Activated CD8-positive, alpha-beta T cell treated with anti-CD3 and anti-CD28 coated beads for 36 hours (primary cell): Measurements from ENCODE around the gene TCF25. TPM values are rescaled to one million over a fixed set of nuclear protein-coding genes. Genes with fewer than 3 reads are reported as not detected.

Source experiments
- ATAC-seq: fragments of 200-7000 bp; cut with Tn5 transposase; one replicate; pipeline ENCODE4 v1.10.0; 2021; ENCODE audit warnings: mild to moderate bottlenecking, moderate library complexity
- CTCF ChIA-PET: fragments of 350-600 bp; sonication (Branson Sonifier 250); formaldehyde crosslinking; loops from one replicate; lab custom pipeline; 2021; ENCODE audit warnings: antibody characterized with exemption; lab: Charles Lee
- POLR2A ChIA-PET: fragments of 350-600 bp; sonication (Branson Sonifier 250); formaldehyde crosslinking; loops from one replicate; lab custom pipeline; 2021; ENCODE audit warnings: antibody characterized with exemption; lab: Charles Lee
- DNase-seq: peaks from one replicate; pipeline ENCODE4 v3.0.0-alpha.2; 2020
- H3K27ac Mint-ChIP-seq: one replicate; pipeline ENCODE4 v1.8.0; 2021; ENCODE audit warnings: mild to moderate bottlenecking, mixed read lengths
- H3K27me3 Mint-ChIP-seq: one replicate; pipeline ENCODE4 v1.8.0; 2021; ENCODE audit warnings: mixed read lengths
- H3K36me3 Mint-ChIP-seq: one replicate; pipeline ENCODE4 v1.8.0; 2021; ENCODE audit warnings: low read depth, mixed read lengths
- H3K4me1 Mint-ChIP-seq: one replicate; pipeline ENCODE4 v1.8.0; 2021; ENCODE audit warnings: low read depth, mixed read lengths
- H3K4me3 Mint-ChIP-seq: one replicate; pipeline ENCODE4 v1.8.0; 2021; ENCODE audit warnings: mild to moderate bottlenecking, moderate library complexity, mixed read lengths
- H3K9me3 Mint-ChIP-seq: one replicate; pipeline ENCODE4 v1.8.0; 2021; ENCODE audit warnings: mixed read lengths
- intact Hi-C: fragments of 100-400 bp; cut with micrococcal nuclease; formaldehyde crosslinking; loops from one replicate; pipeline ENCODE4 v1.10.0; 2022
- total RNA-seq, 2 experiments: library from RNA; stranded (reverse); gene quantifications; one replicate each; pipeline ENCODE4 v1.2.3, GENCODE V29; 2021
- TF ChIP-seq, protein P1 (sequence below): fragments of 200-600 bp; IDR thresholded peaks from one replicate; pipeline ENCODE4 v1.8.0; 2022; ENCODE audit warnings: antibody characterized with exemption, mild to moderate bottlenecking

TCF25 gene
- total RNA-seq, 2 experiments from 2014 or later: 138 to 149 TPM

DNA sequence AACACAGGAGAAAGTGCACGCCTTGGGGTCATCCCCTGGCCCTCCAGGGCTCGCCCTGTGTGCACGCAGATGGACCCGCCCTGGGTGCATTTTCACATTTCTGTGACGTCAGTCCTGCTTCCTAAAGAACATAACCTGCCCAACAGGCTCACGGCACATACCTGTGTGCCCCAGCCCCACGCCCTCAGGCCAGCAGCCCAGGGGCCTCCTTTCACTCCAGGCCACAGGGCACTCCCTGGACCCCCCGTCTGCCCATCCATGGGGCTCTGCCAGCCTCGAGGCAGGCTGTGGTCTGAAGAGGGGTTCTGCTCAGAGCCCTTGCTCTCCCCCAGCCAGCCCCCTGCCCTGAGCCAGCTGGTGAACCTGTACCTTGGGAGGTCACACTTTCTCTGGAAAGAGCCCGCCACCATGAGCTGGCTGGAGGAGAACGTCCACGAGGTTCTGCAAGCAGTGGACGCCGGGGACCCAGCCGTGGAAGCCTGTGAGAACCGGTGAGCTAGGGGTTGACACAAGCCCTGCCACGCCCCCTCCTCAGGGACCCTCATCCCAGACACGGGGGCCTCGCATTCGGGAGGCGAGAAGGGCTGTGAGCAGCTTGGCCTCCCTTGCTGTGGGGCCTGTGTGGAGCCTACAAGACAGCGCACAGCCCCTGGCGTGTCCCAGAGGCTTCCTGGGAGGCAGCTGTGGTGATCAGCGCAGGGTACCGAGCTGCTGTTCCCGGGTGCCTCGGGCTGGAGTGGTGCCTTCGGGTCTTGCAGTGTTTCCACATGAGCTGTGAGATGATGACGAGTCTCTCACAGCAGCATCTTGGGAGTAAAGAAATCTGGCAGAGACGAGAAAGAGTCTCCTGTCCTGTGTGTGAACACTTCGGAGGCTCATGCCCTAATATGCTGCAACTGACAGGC is 31.5 kb downstream of the TCF25 start:
- Mint-ChIP-seq H3K27ac (no peak overlapping the region), H3K4me3 (no peak overlapping the region), H3K36me3 (peaks cover 32% of the 10 kb centered on the region), H3K27me3 (no peaks in the 10 kb centered on the region), H3K9me3 (no peaks in the 10 kb centered on the region), H3K4me1 (peaks cover 3% of the 10 kb centered on the region)
- ChIA-PET POLR2A (interaction anchor here (1.0 kb wide), 1 partner anchor 10 kb away, joined by 3 read pairs; no protein-coding TSS in a partner anchor), CTCF (no interaction called here)
- DNase-seq: no peak
- TF ChIP-seq, protein P1, sequence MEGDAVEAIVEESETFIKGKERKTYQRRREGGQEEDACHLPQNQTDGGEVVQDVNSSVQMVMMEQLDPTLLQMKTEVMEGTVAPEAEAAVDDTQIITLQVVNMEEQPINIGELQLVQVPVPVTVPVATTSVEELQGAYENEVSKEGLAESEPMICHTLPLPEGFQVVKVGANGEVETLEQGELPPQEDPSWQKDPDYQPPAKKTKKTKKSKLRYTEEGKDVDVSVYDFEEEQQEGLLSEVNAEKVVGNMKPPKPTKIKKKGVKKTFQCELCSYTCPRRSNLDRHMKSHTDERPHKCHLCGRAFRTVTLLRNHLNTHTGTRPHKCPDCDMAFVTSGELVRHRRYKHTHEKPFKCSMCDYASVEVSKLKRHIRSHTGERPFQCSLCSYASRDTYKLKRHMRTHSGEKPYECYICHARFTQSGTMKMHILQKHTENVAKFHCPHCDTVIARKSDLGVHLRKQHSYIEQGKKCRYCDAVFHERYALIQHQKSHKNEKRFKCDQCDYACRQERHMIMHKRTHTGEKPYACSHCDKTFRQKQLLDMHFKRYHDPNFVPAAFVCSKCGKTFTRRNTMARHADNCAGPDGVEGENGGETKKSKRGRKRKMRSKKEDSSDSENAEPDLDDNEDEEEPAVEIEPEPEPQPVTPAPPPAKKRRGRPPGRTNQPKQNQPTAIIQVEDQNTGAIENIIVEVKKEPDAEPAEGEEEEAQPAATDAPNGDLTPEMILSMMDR: no peak
- no peak for ATAC-seq
- intact Hi-C loops: no loop called here

DNA sequence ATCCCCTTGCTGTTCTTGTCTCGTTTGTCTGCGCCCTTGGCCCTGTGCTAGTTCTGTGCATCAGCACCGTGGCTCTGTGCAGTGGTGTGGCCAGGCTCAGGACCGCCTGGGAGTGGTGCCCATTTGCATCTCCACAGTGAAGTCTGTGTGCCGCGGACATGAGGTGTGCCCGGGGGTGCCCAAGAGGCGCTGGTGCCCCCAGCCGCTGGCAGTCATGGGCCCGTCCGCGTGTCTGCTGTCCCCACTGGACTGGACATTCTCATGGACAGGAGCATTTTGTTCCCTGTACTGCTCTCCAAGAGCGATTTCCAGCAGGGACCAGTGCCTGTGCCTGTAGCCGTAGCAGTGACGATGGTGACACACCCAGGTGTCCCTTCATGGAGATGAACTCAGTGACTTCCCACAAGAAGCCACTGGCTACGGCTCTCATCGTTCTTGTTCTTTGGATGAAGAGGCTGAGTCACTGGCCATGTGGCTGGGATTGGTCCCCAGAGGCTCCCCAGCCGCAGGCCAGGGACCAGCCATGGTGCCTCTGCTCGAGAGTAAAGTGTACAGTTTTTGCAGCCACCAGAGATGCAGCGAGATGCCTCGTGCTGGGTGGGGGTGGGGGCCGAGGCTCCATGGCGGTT is 32.2 kb downstream of the TCF25 start:
- no peaks in the 10 kb centered on the region for H3K27me3 Mint-ChIP-seq
- peaks cover 31% of the 10 kb centered on the region for H3K36me3 Mint-ChIP-seq
- TF ChIP-seq, protein P1: no peak
- CTCF ChIA-PET: no interaction called here
- no peak for ATAC-seq
- intact Hi-C loops: no loop called here
- peaks cover 4% of the 10 kb centered on the region for H3K4me1 Mint-ChIP-seq
- no peaks in the 10 kb centered on the region for H3K9me3 Mint-ChIP-seq
- DNase-seq: no peak
- POLR2A ChIA-PET: interaction anchor here (0.7 kb wide), 1 partner anchor 23 kb away, joined by 3 read pairs; no protein-coding TSS in a partner anchor
- no peak overlapping the region for H3K27ac Mint-ChIP-seq
- no peak overlapping the region for H3K4me3 Mint-ChIP-seq

DNA sequence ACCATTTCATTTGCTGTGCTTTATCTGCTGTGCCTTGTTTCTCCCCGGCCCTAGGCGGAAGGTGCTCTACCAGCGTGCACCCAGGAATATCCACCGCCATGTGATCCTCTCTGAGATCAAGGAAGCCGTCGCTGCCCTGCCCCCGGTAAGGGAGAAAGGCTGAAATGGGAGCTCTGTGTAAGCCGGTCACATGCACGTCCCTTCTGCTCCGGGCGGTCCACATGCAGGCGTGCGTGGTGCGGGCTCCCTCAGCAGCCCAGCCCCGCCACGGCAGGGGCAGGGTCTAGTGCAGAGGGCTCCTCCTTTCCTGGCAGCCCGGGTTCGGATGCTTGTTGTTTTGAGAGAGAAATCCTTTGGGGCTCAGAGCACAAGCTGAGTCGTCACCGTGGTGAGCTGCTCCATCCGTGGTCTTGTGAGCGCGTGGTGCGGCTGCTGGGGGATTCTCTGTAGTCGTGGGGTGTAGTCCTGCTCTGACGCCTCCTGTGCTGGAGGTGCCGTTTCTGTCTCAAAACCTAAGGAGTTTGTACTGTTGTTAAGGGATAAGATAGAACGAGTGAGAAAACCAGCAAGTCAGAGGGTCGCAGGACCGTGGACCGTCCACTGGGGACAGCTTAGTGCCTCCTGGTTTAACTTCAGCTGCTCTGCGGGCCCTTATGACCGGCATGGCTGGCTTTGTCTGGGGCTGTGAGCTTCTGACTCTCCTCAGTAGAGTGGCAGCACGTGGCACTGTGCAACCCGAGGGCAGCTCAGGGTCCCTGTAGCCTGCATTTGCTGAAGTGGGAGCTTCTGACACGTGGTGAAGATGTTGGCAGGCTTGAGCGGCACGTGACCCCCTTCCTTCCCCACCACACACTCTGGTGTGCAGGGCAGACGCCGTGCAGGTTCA is 33.0 kb downstream of the TCF25 start:
- intact Hi-C loops: no loop called here
- no peak for DNase-seq
- TF ChIP-seq, protein P1: no peak
- Mint-ChIP-seq H3K4me3 (no peak overlapping the region), H3K27ac (no peak overlapping the region), H3K36me3 (peaks cover 29% of the 10 kb centered on the region), H3K4me1 (peaks cover 4% of the 10 kb centered on the region), H3K9me3 (no peaks in the 10 kb centered on the region), H3K27me3 (no peaks in the 10 kb centered on the region)
- no peak for ATAC-seq
- ChIA-PET CTCF (no interaction called here), POLR2A (interaction anchor here (0.7 to 2.1 kb wide), 3 partner anchors 12 to 33 kb away, joined by 3 to 8 read pairs (median 3); partner anchors contain the start of genes MC1R and TCF25)

DNA sequence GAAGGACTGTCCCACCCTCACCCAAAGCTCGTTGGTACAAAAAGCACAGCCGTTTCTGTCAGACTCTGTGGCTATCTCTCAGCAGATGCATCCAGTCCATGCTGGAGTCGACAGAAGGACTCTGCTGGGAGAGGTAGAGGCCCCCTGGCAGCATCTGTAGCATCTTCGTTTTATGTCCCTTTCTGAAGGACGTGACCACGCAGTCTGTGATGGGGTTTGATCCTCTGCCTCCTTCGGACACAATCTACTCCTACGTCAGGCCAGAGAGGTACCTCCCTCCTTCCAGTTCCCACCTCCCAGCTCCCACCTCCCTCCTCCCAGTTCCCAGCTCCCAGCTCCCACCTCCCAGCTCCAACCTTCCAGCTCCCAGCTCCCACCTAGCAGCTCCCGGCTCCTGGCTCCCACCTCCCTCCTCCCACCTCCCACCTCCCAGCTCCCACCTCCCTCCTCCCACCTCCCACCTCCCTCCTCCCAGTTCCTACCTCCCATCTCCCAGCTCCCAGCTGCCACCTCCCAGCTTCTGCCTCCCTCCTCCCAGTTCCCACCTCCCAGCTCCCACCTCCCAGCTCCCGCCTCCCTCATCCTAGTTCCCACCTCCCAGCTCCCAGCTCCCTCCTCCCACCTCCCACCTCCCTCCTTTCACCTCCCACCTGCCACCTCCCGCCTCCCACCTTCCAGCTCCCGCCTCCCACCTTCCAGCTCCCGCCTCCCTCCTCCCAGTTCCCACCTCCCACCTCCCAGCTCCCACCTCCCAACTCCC is 33.8 kb downstream of the TCF25 start:
- ChIA-PET CTCF (interaction anchor here (1.4 to 3.9 kb wide), 3 partner anchors 12 to 114 kb away, joined by 4 to 16 read pairs (median 7); partner anchors contain the start of gene MC1R), POLR2A (interaction anchor here (0.6 to 2.2 kb wide), 6 partner anchors 10 to 201 kb away, joined by 3 to 9 read pairs (median 3); partner anchors contain the start of genes MC1R and TCF25)
- DNase-seq (no peak), ATAC-seq (no peak)
- Mint-ChIP-seq H3K4me1 (peaks cover 4% of the 10 kb centered on the region), H3K27ac (no peak overlapping the region), H3K36me3 (peaks cover 30% of the 10 kb centered on the region), H3K9me3 (no peaks in the 10 kb centered on the region), H3K4me3 (no peak overlapping the region), H3K27me3 (no peaks in the 10 kb centered on the region)
- TF ChIP-seq, protein P1: no peak
- intact Hi-C loops: no loop called here
